ENCODE measurements around the gene AADACL4. TPM values are rescaled to one million over a fixed set of nuclear protein-coding genes. Genes with fewer than 3 reads are reported as not detected.

Gene AADACL4
- total and polyA plus RNA-seq, 2 of the 8 experiments (the other 6 are each of a cell fraction or from before 2014, with no cell fraction given) = 0.08 TPM; not detected in 1

GRCh38 chr1:12634156-12634555 lies 9.7 kb upstream of the AADACL4 start:
- WGBS, 2 experiments (ENCODE audit: extremely low coverage in 1 of 2, insufficient coverage in 1 of 2, insufficient read length in 1 of 2, insufficient replicate concordance in 2 of 2, low coverage in 1 of 2, low lambda C conversion rate in 2 of 2, missing lambda C conversion rate in 1 of 2) = 94% methylated on average over 8 of the region's 8 CpGs; no CpG with 5 or more reads in 1 of the 2 experiments
- H3K4me1 ChIP-seq (replicated peaks in 1 of 4; ENCODE audit: control insufficient read depth in 3 of 4, insufficient read depth in 4 of 4, low read length in 3 of 4) = peaks cover 12 to 33% (median 20%) of the 10 kb centered on the region in 4 experiments
- no peak overlapping the region for H2BK120ac ChIP-seq (replicated peaks; ENCODE audit: low read depth, low read length)
- H2BK15ac ChIP-seq (ENCODE audit: low read length) = no peak overlapping the region
- ChIA-PET CTCF (ENCODE audit: partially characterized antibody) (interaction anchor here (1.5 to 6.6 kb wide), 2 partner anchors 14 to 25 kb away, joined by 3 to 30 read pairs; no protein-coding TSS in a partner anchor), POLR2A (ENCODE audit: partially characterized antibody) (interaction anchor here (1.2 to 1.4 kb wide), 3 partner anchors 12 to 33 kb away, joined by 3 to 9 read pairs (median 3); no protein-coding TSS in a partner anchor)
- no peak overlapping the region; the same call in 1 of the 2 replicates for H2BK5ac ChIP-seq (ENCODE audit: low read depth, low read length)
- DNase-seq (ENCODE audit: low read depth in 1 of 2, low spot score in 2 of 2) (no peak), FAIRE-seq (no peak)
- H3K4ac ChIP-seq (replicated peaks; ENCODE audit: insufficient read length, low read depth, low read length) = no peak overlapping the region
- no peaks in the 10 kb centered on the region; a peak in 1 of 4 replicates for H3K9me3 ChIP-seq (ENCODE audit: insufficient read depth in 2 of 2, low read depth in 1 of 2, low read length in 1 of 2)
- no peak overlapping the region for H2AK5ac ChIP-seq (ENCODE audit: low read depth, low read length)
- H4K5ac ChIP-seq (ENCODE audit: insufficient read length, low read depth, low read length) = no peak overlapping the region
- no peak overlapping the region for H4K8ac ChIP-seq (ENCODE audit: extremely low read depth, insufficient read depth, low read length)
- no peaks in the 10 kb centered on the region; a peak in 1 of 8 replicates for H3K36me3 ChIP-seq (ENCODE audit: control insufficient read depth in 2 of 4, insufficient read depth in 4 of 4, low read length in 3 of 4)
- H3K79me2 ChIP-seq (ENCODE audit: control insufficient read depth in 1 of 2, insufficient read depth in 2 of 2, low read length in 2 of 2) = no peaks in the 10 kb centered on the region
- no peak overlapping the region for H2AFZ ChIP-seq (ENCODE audit: low read length)
- no peak overlapping the region for H3K18ac ChIP-seq (ENCODE audit: extremely low read depth, low read length)
- no peak overlapping the region for H4K91ac ChIP-seq (replicated peaks; ENCODE audit: insufficient read length, low read length)
- no peak overlapping the region for H3K27ac ChIP-seq (ENCODE audit: low read depth, low read length)
- no peak overlapping the region for H3K4me3 ChIP-seq (ENCODE audit: extremely low read depth in 1 of 4, insufficient read depth in 2 of 4, low read depth in 3 of 4, low read length in 4 of 4)
- H3K23ac ChIP-seq (ENCODE audit: insufficient read length) = no peak overlapping the region
- no peaks in the 10 kb centered on the region for H3K27me3 ChIP-seq (replicated peaks in 1 of 4; ENCODE audit: control insufficient read depth in 3 of 4, extremely low read depth in 1 of 4, insufficient read depth in 3 of 4, low read length in 3 of 4)
- H2BK20ac ChIP-seq (ENCODE audit: low read length) = no peak overlapping the region
- no peaks in the 10 kb centered on the region for H3K23me2 ChIP-seq (ENCODE audit: low read depth, low read length)
- no peaks in the 10 kb centered on the region for H3K79me1 ChIP-seq (ENCODE audit: low read depth, low read length)
- no peak overlapping the region for H3K14ac ChIP-seq (ENCODE audit: insufficient read length)
- no peak overlapping the region for H2BK12ac ChIP-seq (ENCODE audit: low read depth, low read length)
- no peak overlapping the region for H3K4me2 ChIP-seq (ENCODE audit: insufficient read depth in 1 of 2, low read depth in 2 of 2, low read length in 2 of 2)
- no peaks in the 10 kb centered on the region for H4K20me1 ChIP-seq (replicated peaks in 1 of 2; ENCODE audit: control insufficient read depth in 1 of 2, insufficient read depth in 2 of 2, low read length in 2 of 2)
- no peak overlapping the region for H3K9ac ChIP-seq (replicated peaks in 1 of 4; ENCODE audit: extremely low read depth in 1 of 4, low read depth in 3 of 4, low read length in 3 of 4)
- H3K56ac ChIP-seq (replicated peaks; ENCODE audit: insufficient read length, low read depth, low read length) = no peak overlapping the region
- TF ChIP-seq EP300 (IDR thresholded peaks at IDR 0.05; ENCODE audit: borderline replicate concordance in 1 of 2, low read depth in 2 of 2, low read length in 2 of 2) = no peak
- TF ChIP-seq RAD21 (IDR thresholded peaks at IDR 0.05 in 1 of 2, conservative IDR thresholded peaks at IDR 0.05 in 1 of 2; ENCODE audit: low read depth in 2 of 2, low read length in 2 of 2) = no peak
- no peak for TF ChIP-seq RFX5 (IDR thresholded peaks at IDR 0.05; ENCODE audit: borderline replicate concordance, low read depth, low read length)
- no peak for TF ChIP-seq SAP30 (IDR thresholded peaks at IDR 0.05; ENCODE audit: insufficient read depth, insufficient replicate concordance, low read length)
- no peak for TF ChIP-seq BRCA1 (IDR thresholded peaks at IDR 0.05; ENCODE audit: low read depth, low read length)
- TF ChIP-seq SP1 (IDR thresholded peaks at IDR 0.05; ENCODE audit: low read depth, low read length) = no peak
- TF ChIP-seq KDM4A (IDR thresholded peaks at IDR 0.05; ENCODE audit: low read depth, low read length, severe bottlenecking) = no peak
- no peak for TF ChIP-seq ATF3 (IDR thresholded peaks at IDR 0.05; ENCODE audit: insufficient read depth, low read depth, low read length)
- TF ChIP-seq POU5F1 (IDR thresholded peaks at IDR 0.05; ENCODE audit: low read depth, low read length) = no peak
- no peak for TF ChIP-seq E2F6 (IDR thresholded peaks at IDR 0.05)

Measured in H1 (cell line).